BLaER1 (cell line): Measurements from ENCODE around the gene DCDC2.
"Not testable (repeated sequence)": the region's sequence is repeated elsewhere in the genome, so short reads cannot be mapped to it uniquely, and the experiment has no call there.

Experiments used
- H3K27ac ChIP-seq: shearing (Covaris generic); formaldehyde crosslinking; 2 replicates; pipeline ENCODE4 v1.8.1; 2022
- H3K27me3 ChIP-seq: shearing (Covaris generic); formaldehyde crosslinking; 2 replicates; pipeline ENCODE4 v1.8.1; 2022
- H3K36me3 ChIP-seq: shearing (Covaris generic); formaldehyde crosslinking; 2 replicates; pipeline ENCODE4 v1.8.1; 2022
- H3K4me1 ChIP-seq: shearing (Covaris generic); formaldehyde crosslinking; 2 replicates; pipeline ENCODE4 v1.8.1; 2022
- H3K4me2 ChIP-seq: shearing (Covaris generic); formaldehyde crosslinking; 2 replicates; pipeline ENCODE4 v1.8.1; 2022
- H3K4me3 ChIP-seq: shearing (Covaris generic); formaldehyde crosslinking; 2 replicates; pipeline ENCODE4 v1.8.1; 2022
- H3K9ac ChIP-seq: shearing (Covaris generic); formaldehyde crosslinking; 2 replicates; pipeline ENCODE4 v1.8.1; 2022
- H3K9me3 ChIP-seq: shearing (Covaris generic); formaldehyde crosslinking; 2 replicates; pipeline ENCODE4 v1.8.1; 2022
- H4K20me1 ChIP-seq: shearing (Covaris generic); formaldehyde crosslinking; 2 replicates; pipeline ENCODE4 v1.8.1; 2022
- Cebpa-rat ChIP-seq: shearing (Covaris generic); IDR thresholded peaks from 2 replicates; pipeline ENCODE4 v1.8.1; 2022

DCDC2 gene

GRCh38 chr6:24307881-24308280, 50.0 kb downstream of the DCDC2 start:
- Histone ChIP-seq H3K36me3 (no peaks in the 10 kb centered on the region), H3K9ac (no peak overlapping the region), H3K4me3 (no peak overlapping the region), H3K27me3 (no peaks in the 10 kb centered on the region), H3K27ac (no peak overlapping the region), H3K4me1 (no peaks in the 10 kb centered on the region), H4K20me1 (no peaks in the 10 kb centered on the region), H3K9me3 (no peaks in the 10 kb centered on the region), H3K4me2 (no peak overlapping the region)
- no peak for TF ChIP-seq Cebpa-rat

- no peak overlapping the region for H3K4me2 ChIP-seq
- no peak overlapping the region for H3K27ac ChIP-seq
- TF ChIP-seq Cebpa-rat: no peak
- no peak overlapping the region for H3K9ac ChIP-seq
- H3K36me3 ChIP-seq: no peaks in the 10 kb centered on the region
- no peaks in the 10 kb centered on the region for H3K9me3 ChIP-seq
- no peaks in the 10 kb centered on the region for H4K20me1 ChIP-seq
- no peak overlapping the region for H3K4me3 ChIP-seq
- no peaks in the 10 kb centered on the region for H3K27me3 ChIP-seq
- H3K4me1 ChIP-seq: peaks cover 2% of the 10 kb centered on the region
These were observed 50.9 kb downstream of the DCDC2 start for GRCh38 chr6:24306936-24307335.

- H3K9ac ChIP-seq: no peak overlapping the region
These were observed 51.8 kb downstream of the DCDC2 start for GRCh38 chr6:24306038-24306437.

GRCh38 chr6:24296944-24297343, 60.9 kb downstream of the DCDC2 start:
- no peak overlapping the region for H3K27ac ChIP-seq
- peaks cover 7% of the 10 kb centered on the region for H3K4me1 ChIP-seq
- H3K9me3 ChIP-seq: peaks cover 9% of the 10 kb centered on the region
- no peak for TF ChIP-seq Cebpa-rat
- H4K20me1 ChIP-seq: no peaks in the 10 kb centered on the region
- H3K4me2 ChIP-seq: no peak overlapping the region
- no peak overlapping the region for H3K4me3 ChIP-seq
- H3K36me3 ChIP-seq: no peaks in the 10 kb centered on the region
- no peaks in the 10 kb centered on the region for H3K27me3 ChIP-seq
- H3K9ac ChIP-seq: no peak overlapping the region

More at GRCh38 chr6:24306038-24306437, 51.8 kb downstream of the DCDC2 start:
- Histone ChIP-seq H3K4me3 (no peak overlapping the region), H3K4me2 (no peak overlapping the region), H3K9me3 (no peaks in the 10 kb centered on the region), H3K4me1 (peaks cover 9% of the 10 kb centered on the region), H4K20me1 (no peaks in the 10 kb centered on the region), H3K27me3 (no peaks in the 10 kb centered on the region), H3K27ac (no peak overlapping the region), H3K36me3 (no peaks in the 10 kb centered on the region)
- TF ChIP-seq Cebpa-rat: no peak

- not testable (repeated sequence) for H3K36me3 ChIP-seq, H4K20me1 ChIP-seq, H3K9me3 ChIP-seq, H3K4me1 ChIP-seq, H3K4me2 ChIP-seq, H3K27me3 ChIP-seq, H3K27ac ChIP-seq, H3K9ac ChIP-seq, H3K4me3 ChIP-seq
These were observed 64.0 kb downstream of the DCDC2 start for GRCh38 chr6:24293852-24294251.

GRCh38 chr6:24287239-24287638, 70.6 kb downstream of the DCDC2 start:
- no peak overlapping the region for H3K27ac ChIP-seq
- no peak overlapping the region for H3K4me3 ChIP-seq
- H3K4me1 ChIP-seq: peaks cover 18% of the 10 kb centered on the region
- H3K9ac ChIP-seq: no peak overlapping the region
- no peak for TF ChIP-seq Cebpa-rat
- no peaks in the 10 kb centered on the region for H4K20me1 ChIP-seq
- H3K4me2 ChIP-seq: no peak overlapping the region
- no peaks in the 10 kb centered on the region for H3K9me3 ChIP-seq
- H3K27me3 ChIP-seq: no peaks in the 10 kb centered on the region
- no peaks in the 10 kb centered on the region for H3K36me3 ChIP-seq

- Histone ChIP-seq H3K27me3 (no peaks in the 10 kb centered on the region), H3K4me1 (peaks cover 18% of the 10 kb centered on the region), H3K9me3 (no peaks in the 10 kb centered on the region), H3K9ac (no peak overlapping the region), H3K4me2 (peak overlapping the region; percentile 72), H3K4me3 (no peak overlapping the region), H3K36me3 (no peaks in the 10 kb centered on the region), H4K20me1 (no peaks in the 10 kb centered on the region), H3K27ac (no peak overlapping the region)
- TF ChIP-seq Cebpa-rat: no peak
These were observed 73.9 kb downstream of the DCDC2 start for GRCh38 chr6:24284006-24284405.

GRCh38 chr6:24283043-24283985, 74.5 kb downstream of the DCDC2 start:
- Histone ChIP-seq H3K27ac (no peak overlapping the region), H3K4me1 (peaks cover 18% of the 10 kb centered on the region), H3K27me3 (no peaks in the 10 kb centered on the region), H3K36me3 (no peaks in the 10 kb centered on the region), H4K20me1 (no peaks in the 10 kb centered on the region), H3K9ac (no peak overlapping the region), H3K9me3 (no peaks in the 10 kb centered on the region), H3K4me3 (no peak overlapping the region), H3K4me2 (peak overlapping the region; percentile 72)
- no peak for TF ChIP-seq Cebpa-rat

- no peaks in the 10 kb centered on the region for H3K36me3 ChIP-seq
- H3K9ac ChIP-seq: no peak overlapping the region
- no peak overlapping the region for H3K27ac ChIP-seq
- no peaks in the 10 kb centered on the region for H4K20me1 ChIP-seq
- H3K4me1 ChIP-seq: peaks cover 5% of the 10 kb centered on the region; the same call in 1 of the 2 replicates
- no peak overlapping the region for H3K4me2 ChIP-seq
- no peaks in the 10 kb centered on the region for H3K27me3 ChIP-seq
- no peaks in the 10 kb centered on the region for H3K9me3 ChIP-seq
- no peak for TF ChIP-seq Cebpa-rat
- H3K4me3 ChIP-seq: no peak overlapping the region
These were observed 83.3 kb downstream of the DCDC2 start for GRCh38 chr6:24274441-24275083.

- Histone ChIP-seq H3K4me1 (peaks cover 5% of the 10 kb centered on the region; the same call in 1 of the 2 replicates), H3K4me3 (no peak overlapping the region), H4K20me1 (no peaks in the 10 kb centered on the region), H3K9me3 (no peaks in the 10 kb centered on the region), H3K9ac (no peak overlapping the region), H3K4me2 (no peak overlapping the region), H3K27ac (no peak overlapping the region), H3K36me3 (no peaks in the 10 kb centered on the region), H3K27me3 (no peaks in the 10 kb centered on the region)
- TF ChIP-seq Cebpa-rat: no peak
These were observed 84.6 kb downstream of the DCDC2 start for GRCh38 chr6:24273096-24273870.
